ENCODE results near the gene ABCB8.

- TF ChIP-seq, protein P1, sequence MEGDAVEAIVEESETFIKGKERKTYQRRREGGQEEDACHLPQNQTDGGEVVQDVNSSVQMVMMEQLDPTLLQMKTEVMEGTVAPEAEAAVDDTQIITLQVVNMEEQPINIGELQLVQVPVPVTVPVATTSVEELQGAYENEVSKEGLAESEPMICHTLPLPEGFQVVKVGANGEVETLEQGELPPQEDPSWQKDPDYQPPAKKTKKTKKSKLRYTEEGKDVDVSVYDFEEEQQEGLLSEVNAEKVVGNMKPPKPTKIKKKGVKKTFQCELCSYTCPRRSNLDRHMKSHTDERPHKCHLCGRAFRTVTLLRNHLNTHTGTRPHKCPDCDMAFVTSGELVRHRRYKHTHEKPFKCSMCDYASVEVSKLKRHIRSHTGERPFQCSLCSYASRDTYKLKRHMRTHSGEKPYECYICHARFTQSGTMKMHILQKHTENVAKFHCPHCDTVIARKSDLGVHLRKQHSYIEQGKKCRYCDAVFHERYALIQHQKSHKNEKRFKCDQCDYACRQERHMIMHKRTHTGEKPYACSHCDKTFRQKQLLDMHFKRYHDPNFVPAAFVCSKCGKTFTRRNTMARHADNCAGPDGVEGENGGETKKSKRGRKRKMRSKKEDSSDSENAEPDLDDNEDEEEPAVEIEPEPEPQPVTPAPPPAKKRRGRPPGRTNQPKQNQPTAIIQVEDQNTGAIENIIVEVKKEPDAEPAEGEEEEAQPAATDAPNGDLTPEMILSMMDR (IDR thresholded peaks at IDR 0.05; ENCODE audit: low read depth, low read length, missing input control) = no peak
- no peak for TF ChIP-seq YY1 (IDR thresholded peaks at IDR 0.05)
- no peak for TF ChIP-seq JUND (IDR thresholded peaks at IDR 0.05)
- TF ChIP-seq, protein P2, sequence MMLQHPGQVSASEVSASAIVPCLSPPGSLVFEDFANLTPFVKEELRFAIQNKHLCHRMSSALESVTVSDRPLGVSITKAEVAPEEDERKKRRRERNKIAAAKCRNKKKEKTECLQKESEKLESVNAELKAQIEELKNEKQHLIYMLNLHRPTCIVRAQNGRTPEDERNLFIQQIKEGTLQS (IDR thresholded peaks at IDR 0.05) = no peak
- TF ChIP-seq, protein P3, sequence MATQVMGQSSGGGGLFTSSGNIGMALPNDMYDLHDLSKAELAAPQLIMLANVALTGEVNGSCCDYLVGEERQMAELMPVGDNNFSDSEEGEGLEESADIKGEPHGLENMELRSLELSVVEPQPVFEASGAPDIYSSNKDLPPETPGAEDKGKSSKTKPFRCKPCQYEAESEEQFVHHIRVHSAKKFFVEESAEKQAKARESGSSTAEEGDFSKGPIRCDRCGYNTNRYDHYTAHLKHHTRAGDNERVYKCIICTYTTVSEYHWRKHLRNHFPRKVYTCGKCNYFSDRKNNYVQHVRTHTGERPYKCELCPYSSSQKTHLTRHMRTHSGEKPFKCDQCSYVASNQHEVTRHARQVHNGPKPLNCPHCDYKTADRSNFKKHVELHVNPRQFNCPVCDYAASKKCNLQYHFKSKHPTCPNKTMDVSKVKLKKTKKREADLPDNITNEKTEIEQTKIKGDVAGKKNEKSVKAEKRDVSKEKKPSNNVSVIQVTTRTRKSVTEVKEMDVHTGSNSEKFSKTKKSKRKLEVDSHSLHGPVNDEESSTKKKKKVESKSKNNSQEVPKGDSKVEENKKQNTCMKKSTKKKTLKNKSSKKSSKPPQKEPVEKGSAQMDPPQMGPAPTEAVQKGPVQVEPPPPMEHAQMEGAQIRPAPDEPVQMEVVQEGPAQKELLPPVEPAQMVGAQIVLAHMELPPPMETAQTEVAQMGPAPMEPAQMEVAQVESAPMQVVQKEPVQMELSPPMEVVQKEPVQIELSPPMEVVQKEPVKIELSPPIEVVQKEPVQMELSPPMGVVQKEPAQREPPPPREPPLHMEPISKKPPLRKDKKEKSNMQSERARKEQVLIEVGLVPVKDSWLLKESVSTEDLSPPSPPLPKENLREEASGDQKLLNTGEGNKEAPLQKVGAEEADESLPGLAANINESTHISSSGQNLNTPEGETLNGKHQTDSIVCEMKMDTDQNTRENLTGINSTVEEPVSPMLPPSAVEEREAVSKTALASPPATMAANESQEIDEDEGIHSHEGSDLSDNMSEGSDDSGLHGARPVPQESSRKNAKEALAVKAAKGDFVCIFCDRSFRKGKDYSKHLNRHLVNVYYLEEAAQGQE (IDR thresholded peaks at IDR 0.05) = no peak
- no peak for TF ChIP-seq RAD21 (IDR thresholded peaks at IDR 0.05)
- TF ChIP-seq ZBTB33 (IDR thresholded peaks at IDR 0.05) = no peak
- TF ChIP-seq EGR1 (IDR thresholded peaks at IDR 0.05; ENCODE audit: low read depth in 2 of 2) = no peak
- TF ChIP-seq GABPA (IDR thresholded peaks at IDR 0.05 in 1 of 2, conservative IDR thresholded peaks at IDR 0.05 in 1 of 2) = no peak
- no peak for TF ChIP-seq HNF4G (IDR thresholded peaks at IDR 0.05)
- TF ChIP-seq TAF1 (conservative IDR thresholded peaks at IDR 0.05) = no peak
- TF ChIP-seq MAX (IDR thresholded peaks at IDR 0.05) = no peak
Observed at GRCh38 chr7:151007469-151007898, 20.8 kb upstream of the ABCB8 start.

All from liver (tissue), 3 donors.